CD14-positive monocyte (primary cell): Measurements from ENCODE around the gene DUSP1. TPM values are rescaled to one million over a fixed set of nuclear protein-coding genes. Genes with fewer than 3 reads are reported as not detected.

ENCODE experiments used
- DNase-seq, 3 donors: peaks; one replicate each; pipeline ENCODE4 v3.0.0-alpha.2; 2011 to 2022
- H2AFZ ChIP-seq: 2 replicates; pipeline ENCODE4 v1.6.0; 2012; ENCODE audit warnings: mild to moderate bottlenecking, low read depth, low read length, inconsistent platforms; ENCODE audit not compliant: insufficient read depth, poor library complexity, severe bottlenecking
- H3K27ac ChIP-seq, 2 donors: 1 replicate in 1 of 2; 2 replicates in 1 of 2; pipeline ENCODE4 v1.5.1; 2012 to 2013; ENCODE audit warnings: low read length in 2 of 2, control low read depth in 1 of 2, inconsistent platforms in 1 of 2, low read depth in 1 of 2, mild to moderate bottlenecking in 1 of 2
- H3K27me3 ChIP-seq, 2 donors: one replicate each; pipeline versions ENCODE4 v1.6.0 to v1.6.1; 2011 to 2013; ENCODE audit warnings: low read length in 2 of 2; ENCODE audit not compliant: control insufficient read depth in 2 of 2, insufficient read depth in 2 of 2
- H3K36me3 ChIP-seq, 2 donors: replicated peaks in 1 of 2; 1 replicate in 1 of 2; 2 replicates in 1 of 2; pipeline versions ENCODE4 v1.5.1 to v1.6.1; 2012 to 2013; ENCODE audit warnings: low read length in 2 of 2, control low read depth in 1 of 2, inconsistent platforms in 1 of 2, mild to moderate bottlenecking in 1 of 2; ENCODE audit not compliant: insufficient read depth in 2 of 2, control insufficient read depth in 1 of 2
- H3K4me1 ChIP-seq, 2 donors: 1 replicate in 1 of 2; 2 replicates in 1 of 2; pipeline versions ENCODE4 v1.5.1 to v1.6.1; 2012 to 2013; ENCODE audit warnings: low read length in 2 of 2, control low read depth in 1 of 2, inconsistent platforms in 1 of 2, mild to moderate bottlenecking in 1 of 2, moderate library complexity in 1 of 2; ENCODE audit not compliant: insufficient read depth in 2 of 2, control insufficient read depth in 1 of 2
- H3K4me2 ChIP-seq: replicated peaks from 2 replicates; pipeline ENCODE3; 2012; ENCODE audit warnings: low read length, moderate library complexity, mild to moderate bottlenecking; ENCODE audit not compliant: poor library complexity, severe bottlenecking; ENCODE audit errors: extremely low read depth
- H3K4me3 ChIP-seq, 3 experiments: fragments of 200-600 bp in 1 of 3; sonication (generic) in 1 of 3; replicated peaks in 1 of 3; 1 replicate in 2 of 3; 2 replicates in 1 of 3; pipeline ENCODE4 v1.5.1; 2011 to 2013; ENCODE audit warnings: low read length in 3 of 3, mild to moderate bottlenecking in 3 of 3, control low read depth in 2 of 3, low read depth in 2 of 3, inconsistent platforms in 1 of 3, moderate library complexity in 1 of 3
- H3K79me2 ChIP-seq: 2 replicates; pipeline ENCODE4 v1.6.0; 2012; ENCODE audit warnings: mild to moderate bottlenecking, control low read depth, inconsistent platforms, low read length, moderate library complexity; ENCODE audit not compliant: insufficient read depth
- H3K9ac ChIP-seq: 2 replicates; pipeline ENCODE4 v1.6.0; 2017; ENCODE audit warnings: low read length, mild to moderate bottlenecking; ENCODE audit not compliant: insufficient read depth, poor library complexity, severe bottlenecking
- H3K9me3 ChIP-seq, 2 donors: replicated peaks in 1 of 2; 1 replicate in 1 of 2; 2 replicates in 1 of 2; pipeline versions ENCODE4 v1.5.1 to v1.6.1; 2012 to 2013; ENCODE audit warnings: low read length in 2 of 2, control low read depth in 1 of 2; ENCODE audit not compliant: control insufficient read depth in 1 of 2, insufficient read depth in 1 of 2
- H4K20me1 ChIP-seq: 2 replicates; pipeline ENCODE4 v1.6.0; 2012; ENCODE audit warnings: mild to moderate bottlenecking, low read length, control low read depth, moderate library complexity; ENCODE audit not compliant: insufficient read depth
- H3K27ac Mint-ChIP-seq, 7 donors: one replicate each; pipeline ENCODE4 v1.8.0; 2020; ENCODE audit warnings: mild to moderate bottlenecking in 7 of 7, mixed read lengths in 7 of 7, moderate library complexity in 6 of 7, inconsistent platforms in 2 of 7
- H3K27me3 Mint-ChIP-seq, 3 donors: one replicate each; pipeline ENCODE4 v1.8.0; 2021 to 2022; ENCODE audit warnings: low read depth in 3 of 3, mild to moderate bottlenecking in 3 of 3, mixed read lengths in 3 of 3, moderate library complexity in 3 of 3, inconsistent platforms in 1 of 3
- H3K36me3 Mint-ChIP-seq, 2 donors: one replicate each; pipeline ENCODE4 v1.8.0; 2020; ENCODE audit warnings: mixed read lengths in 2 of 2, inconsistent platforms in 1 of 2, mild to moderate bottlenecking in 1 of 2
- H3K4me1 Mint-ChIP-seq: one replicate; pipeline ENCODE4 v1.8.0; 2020; ENCODE audit warnings: mild to moderate bottlenecking, mixed read lengths
- H3K4me3 Mint-ChIP-seq, 2 donors: one replicate each; pipeline ENCODE4 v1.8.0; 2020; ENCODE audit warnings: mild to moderate bottlenecking in 2 of 2, mixed read lengths in 2 of 2, moderate library complexity in 1 of 2
- H3K9me3 Mint-ChIP-seq, 7 donors: one replicate each; pipeline ENCODE4 v1.8.0; 2020 to 2022; ENCODE audit warnings: mixed read lengths in 7 of 7, mild to moderate bottlenecking in 6 of 7, moderate library complexity in 6 of 7, inconsistent platforms in 2 of 7
- CTCF ChIP-seq: fragments of 200-600 bp; IDR thresholded peaks from one replicate; pipeline ENCODE4 v1.8.0; 2022; ENCODE audit warnings: antibody characterized with exemption, mild to moderate bottlenecking
- WGBS: methylation state at CpG from one replicate; pipeline ENCODE4 v1.1.5; 2013; ENCODE audit warnings: missing lambda C conversion rate; ENCODE audit not compliant: insufficient coverage; 5-methylcytosine and 5-hydroxymethylcytosine counted together
- intact Hi-C, 2 donors: fragments of 100-400 bp; cut with micrococcal nuclease; formaldehyde crosslinking; loops; one replicate each; pipeline versions ENCODE4 v1.15.0 to v1.15.1; 2023
- polyA plus RNA-seq, 3 donors: library from polyadenylated mRNA; depleted of rRNA in 1 of 3; unstranded in 2 of 3; stranded (reverse) in 1 of 3; fragments of 300-500 nt in 2 of 3; fragments of >200 nt in 1 of 3; fragmentation: Illumina TruSeq in 2 of 3; gene quantifications; 1 replicate in 2 of 3; 2 replicates in 1 of 3; pipeline ENCODE4 v1.2.3, GENCODE V29; 2012 to 2021

Gene DUSP1
- polyA plus RNA-seq, 3 donors, result 1,963 to 4,884 (median 3,954) TPM

DNA sequence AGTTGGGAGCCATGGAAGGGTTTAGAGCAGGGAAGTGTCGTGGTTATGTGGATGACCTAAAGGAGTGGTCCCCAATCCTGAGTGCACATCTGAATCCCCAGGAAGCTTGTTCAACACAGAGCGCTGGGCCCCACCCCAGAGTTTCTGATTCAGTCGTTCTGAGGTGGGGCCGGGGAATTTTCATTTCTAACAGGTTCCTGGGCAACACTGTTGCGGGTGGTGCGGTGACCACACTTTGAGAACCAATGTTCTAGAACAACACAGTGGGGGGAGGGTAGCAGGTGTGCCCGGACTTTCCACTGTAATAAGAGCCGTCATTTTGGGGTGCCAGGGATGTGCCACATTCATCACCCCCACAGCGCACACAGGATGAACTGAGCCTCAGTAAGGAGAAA is 39.3 kb downstream of the DUSP1 start:
- no peaks in the 10 kb centered on the region for H3K9me3 ChIP-seq
- no peak overlapping the region for H3K9ac ChIP-seq
- no peaks in the 10 kb centered on the region for H3K79me2 ChIP-seq
- no peak overlapping the region for H3K4me3 ChIP-seq
- H2AFZ ChIP-seq, result no peak overlapping the region
- H3K4me1 Mint-ChIP-seq, result peaks cover 11% of the 10 kb centered on the region
- WGBS, result 90% methylated on average over 4 of the region's 9 CpGs
- no peak overlapping the region for H3K27ac Mint-ChIP-seq
- peaks cover 0 to 6% of the 10 kb centered on the region in 2 donors for H3K4me1 ChIP-seq
- H4K20me1 ChIP-seq, result no peaks in the 10 kb centered on the region
- no peak for DNase-seq
- intact Hi-C loops, result no loop called here
- H3K27me3 ChIP-seq, result no peaks in the 10 kb centered on the region
- H3K9me3 Mint-ChIP-seq, result peaks cover 0 to 1% (median 0%) of the 10 kb centered on the region in 7 donors
- no peak overlapping the region for H3K27ac ChIP-seq
- H3K4me3 Mint-ChIP-seq, result no peak overlapping the region
- H3K27me3 Mint-ChIP-seq, result peaks cover 2 to 13% (median 10%) of the 10 kb centered on the region in 3 donors
- no peaks in the 10 kb centered on the region for H3K36me3 Mint-ChIP-seq
- no peak overlapping the region for H3K4me2 ChIP-seq
- no peaks in the 10 kb centered on the region for H3K36me3 ChIP-seq
- TF ChIP-seq CTCF, result no peak

GRCh38 chr5:172730981-172731679 is 39.9 kb downstream of the DUSP1 start:
- DNase-seq, result no peak
- no peak overlapping the region for H3K9ac ChIP-seq
- H3K36me3 Mint-ChIP-seq, result no peaks in the 10 kb centered on the region
- no peaks in the 10 kb centered on the region for H3K27me3 ChIP-seq
- no peaks in the 10 kb centered on the region for H3K9me3 ChIP-seq
- H3K36me3 ChIP-seq, result no peaks in the 10 kb centered on the region
- peaks cover 11% of the 10 kb centered on the region for H3K4me1 Mint-ChIP-seq
- H3K4me3 ChIP-seq, result no peak overlapping the region
- peaks cover 0 to 6% of the 10 kb centered on the region in 2 donors for H3K4me1 ChIP-seq
- H2AFZ ChIP-seq, result no peak overlapping the region
- H3K27ac Mint-ChIP-seq, result no peak overlapping the region
- TF ChIP-seq CTCF, result no peak
- peaks cover 0 to 1% (median 0%) of the 10 kb centered on the region in 7 donors for H3K9me3 Mint-ChIP-seq
- peaks cover 2 to 13% (median 10%) of the 10 kb centered on the region in 3 donors for H3K27me3 Mint-ChIP-seq
- no peaks in the 10 kb centered on the region for H3K79me2 ChIP-seq
- H3K27ac ChIP-seq, result no peak overlapping the region
- H3K4me3 Mint-ChIP-seq, result no peak overlapping the region
- H3K4me2 ChIP-seq, result no peak overlapping the region
- WGBS, result 97% methylated on average over 15 of the region's 16 CpGs
- intact Hi-C loops, result no loop called here
- no peaks in the 10 kb centered on the region for H4K20me1 ChIP-seq
